GF-D8 (cell line): ENCODE measurements around the gene MBOAT2.

Experiments used
- DNase-seq: peaks from one replicate; lab custom pipeline; 2025; lab: John Stamatoyannopoulos, UW

Gene MBOAT2

GRCh38 chr2:9017411-9017810 lies 13.9 kb upstream of the MBOAT2 start:
- no peak for DNase-seq

- no peak for DNase-seq
These were observed 12.5 kb upstream of the MBOAT2 start for GRCh38 chr2:9015998-9016397.

GRCh38 chr2:9013403-9013802 lies 9.9 kb upstream of the MBOAT2 start:
- DNase-seq: no peak

GRCh38 chr2:9010866-9011265 lies 7.4 kb upstream of the MBOAT2 start:
- no peak for DNase-seq

- DNase-seq: no peak
These were observed 5.6 kb upstream of the MBOAT2 start for GRCh38 chr2:9008951-9009664.

- DNase-seq: no peak
These were observed 2.9 kb upstream of the MBOAT2 start for GRCh38 chr2:9006368-9006767.

GRCh38 chr2:9004338-9005204 lies 1.1 kb upstream of the MBOAT2 start:
- DNase-seq: no peak

GRCh38 chr2:9003366-9003615 lies 193 bp downstream of the MBOAT2 start:
- no peak for DNase-seq

GRCh38 chr2:9002637-9003365 lies 683 bp downstream of the MBOAT2 start:
- no peak for DNase-seq

GRCh38 chr2:9002313-9002636 lies 1.2 kb downstream of the MBOAT2 start:
- no peak for DNase-seq

- no peak for DNase-seq
These were observed 1.7 kb downstream of the MBOAT2 start for GRCh38 chr2:9001778-9002177.

- no peak for DNase-seq
These were observed 2.3 kb downstream of the MBOAT2 start for GRCh38 chr2:9001229-9001628.

- DNase-seq: no peak
These were observed 3.0 kb downstream of the MBOAT2 start for GRCh38 chr2:9000442-9000841.

GRCh38 chr2:8999797-9000196 lies 3.7 kb downstream of the MBOAT2 start:
- no peak for DNase-seq

GRCh38 chr2:8999102-8999446 lies 4.4 kb downstream of the MBOAT2 start:
- DNase-seq: no peak

- no peak for DNase-seq
These were observed 4.9 kb downstream of the MBOAT2 start for GRCh38 chr2:8998418-8999101.

- DNase-seq: no peak
These were observed 5.9 kb downstream of the MBOAT2 start for GRCh38 chr2:8997631-8998030.

GRCh38 chr2:8997108-8997507 lies 6.4 kb downstream of the MBOAT2 start:
- DNase-seq: no peak

GRCh38 chr2:8996006-8996405 lies 7.5 kb downstream of the MBOAT2 start:
- no peak for DNase-seq

- DNase-seq: no peak
These were observed 9.1 kb downstream of the MBOAT2 start for GRCh38 chr2:8994386-8994785.

GRCh38 chr2:8993902-8994278 lies 9.6 kb downstream of the MBOAT2 start:
- DNase-seq: no peak

GRCh38 chr2:8993196-8993901 lies 10.1 kb downstream of the MBOAT2 start:
- no peak for DNase-seq
